ENCODE results near the gene BABAM2.
"Not testable (repeated sequence)": the region's sequence is repeated elsewhere in the genome, so short reads cannot be mapped to it uniquely, and the experiment has no call there.

Gene BABAM2

DNA sequence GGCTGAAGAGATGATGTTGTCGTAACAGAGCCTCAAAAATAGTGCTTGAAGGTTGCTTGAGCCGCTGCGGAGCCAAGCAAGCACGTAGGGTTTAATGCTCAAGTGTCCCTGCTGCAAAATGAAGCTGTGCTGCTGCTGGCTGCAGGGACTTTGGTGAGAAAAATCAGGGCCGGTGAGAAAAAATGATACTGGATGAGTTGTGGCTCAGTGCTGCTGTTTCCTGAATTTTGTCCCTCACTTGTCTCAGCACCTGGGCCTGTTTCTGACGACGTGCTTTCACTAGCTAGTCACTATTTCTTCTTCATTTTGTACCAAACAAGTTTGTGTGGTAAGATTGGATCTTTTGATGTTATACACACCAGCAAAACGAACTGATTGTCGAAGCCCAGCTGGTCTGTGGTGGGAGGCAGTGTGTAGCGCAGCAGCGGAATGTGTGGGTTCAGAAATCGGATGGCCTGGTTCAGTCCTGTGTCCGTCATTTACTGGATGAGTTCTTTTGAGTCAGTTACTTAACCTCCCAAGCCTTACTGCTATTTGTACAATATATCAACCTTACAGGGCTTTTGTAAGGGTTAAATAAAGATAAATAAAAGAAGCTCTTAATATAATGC, 329.3 kb downstream of the BABAM2 start:
- no peak for DNase-seq

DNA sequence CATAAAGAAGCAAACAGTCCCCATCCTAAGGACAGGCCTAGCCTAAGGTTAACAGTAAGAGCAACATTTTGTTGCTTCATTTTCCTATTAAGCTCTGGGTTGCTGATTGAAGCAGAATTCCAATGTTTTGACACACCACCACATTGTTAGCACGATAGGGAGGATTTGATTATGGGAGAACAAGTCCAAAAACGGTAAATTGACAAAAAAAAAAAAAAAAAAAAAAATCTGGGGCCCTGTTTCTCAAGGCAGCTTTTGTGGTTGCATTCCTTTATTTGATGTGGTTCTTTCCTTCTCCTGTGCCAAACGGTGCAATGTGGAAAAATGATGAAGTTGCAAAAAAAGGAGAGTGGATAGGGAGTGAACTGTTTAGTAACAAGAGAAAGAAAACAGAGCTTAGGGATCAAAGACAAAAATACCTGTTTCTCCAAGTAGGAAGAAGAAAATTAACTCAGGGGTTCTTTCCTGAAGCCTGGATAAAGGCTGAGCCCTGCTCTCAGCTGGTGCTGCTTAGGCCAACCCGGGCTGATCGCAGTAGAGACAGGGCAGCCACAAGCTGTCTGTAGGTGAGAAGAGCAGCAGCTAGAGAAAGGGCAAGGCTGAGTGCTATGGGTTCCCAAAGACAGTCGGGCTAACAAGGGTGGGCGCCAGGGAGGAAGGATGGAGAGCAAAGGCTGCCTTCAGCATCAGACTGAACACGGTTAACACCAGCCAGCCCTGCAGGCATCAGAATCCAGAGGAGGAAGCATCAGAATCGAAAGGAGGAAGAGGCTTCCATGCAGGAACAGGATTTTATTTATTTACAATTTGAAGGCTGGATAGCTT, 334.3 kb downstream of the BABAM2 start:
- DNase-seq: no peak

DNA sequence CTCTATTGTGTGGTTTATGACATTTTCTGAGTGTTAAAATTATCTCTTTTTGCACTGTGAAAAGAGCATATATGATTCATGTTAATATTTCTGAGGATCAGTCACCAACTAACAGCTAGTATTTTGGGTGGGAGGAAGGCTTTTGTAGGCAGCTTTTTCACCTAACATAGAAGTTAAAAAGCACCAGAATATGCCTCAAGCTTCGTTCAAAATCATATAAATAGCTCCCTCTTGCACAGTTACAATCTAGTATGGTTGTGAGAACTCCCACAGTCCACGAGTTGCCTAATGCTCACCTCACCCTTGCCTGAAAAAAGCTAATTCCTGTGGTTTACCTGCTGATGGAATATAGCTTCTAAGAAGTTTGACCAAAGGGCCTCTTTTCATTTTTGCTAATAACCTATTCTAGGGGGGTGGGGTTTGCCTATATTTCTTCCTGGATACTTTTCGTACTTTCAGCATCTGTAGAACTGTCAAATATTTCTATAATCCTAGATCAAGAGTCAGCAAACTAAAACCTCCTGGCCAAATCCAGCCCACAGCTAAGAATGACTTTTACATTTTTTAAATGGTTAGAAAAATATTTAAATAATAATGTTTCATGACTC, 335.0 kb downstream of the BABAM2 start:
- DNase-seq: no peak

DNA sequence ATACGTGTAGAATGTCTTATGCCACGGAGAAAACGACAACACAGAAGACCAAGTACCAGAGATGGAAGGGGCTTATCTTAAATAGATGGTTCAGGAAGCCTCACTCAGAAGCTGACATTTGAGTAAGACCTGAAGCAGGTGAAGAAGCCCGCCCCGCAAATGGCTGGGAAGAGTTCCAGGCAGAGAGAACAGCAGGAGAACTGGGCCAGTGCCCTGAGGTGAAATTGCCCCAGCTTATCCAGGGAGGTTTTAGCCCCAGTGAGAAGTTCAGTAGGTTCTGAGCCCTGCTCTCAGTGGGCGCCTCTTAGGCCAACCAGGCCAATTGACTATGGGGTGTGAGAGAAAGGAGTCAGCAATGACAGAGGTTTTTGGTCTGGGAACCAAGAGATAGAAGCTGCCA, 336.0 kb downstream of the BABAM2 start:
- DNase-seq: no peak

DNA sequence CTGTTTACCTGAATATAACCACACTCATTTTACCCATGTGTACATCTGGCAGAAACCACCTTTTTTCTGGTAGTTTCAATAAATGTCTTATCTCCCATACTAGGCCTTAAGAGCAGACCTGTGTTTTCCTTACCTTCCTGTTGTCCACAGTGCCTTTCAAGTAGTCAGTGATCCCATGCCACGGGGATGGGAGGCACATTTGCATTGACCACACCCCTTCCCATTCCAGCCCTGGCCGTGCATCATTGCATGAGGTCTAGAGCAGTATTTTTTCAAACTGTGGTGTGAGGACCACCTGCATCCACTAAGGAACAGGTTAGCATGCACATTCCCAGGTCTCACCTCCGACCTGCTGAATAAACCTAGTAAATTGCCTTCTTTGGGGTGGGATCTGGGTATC, 337.0 kb downstream of the BABAM2 start:
- no peak for DNase-seq

DNA sequence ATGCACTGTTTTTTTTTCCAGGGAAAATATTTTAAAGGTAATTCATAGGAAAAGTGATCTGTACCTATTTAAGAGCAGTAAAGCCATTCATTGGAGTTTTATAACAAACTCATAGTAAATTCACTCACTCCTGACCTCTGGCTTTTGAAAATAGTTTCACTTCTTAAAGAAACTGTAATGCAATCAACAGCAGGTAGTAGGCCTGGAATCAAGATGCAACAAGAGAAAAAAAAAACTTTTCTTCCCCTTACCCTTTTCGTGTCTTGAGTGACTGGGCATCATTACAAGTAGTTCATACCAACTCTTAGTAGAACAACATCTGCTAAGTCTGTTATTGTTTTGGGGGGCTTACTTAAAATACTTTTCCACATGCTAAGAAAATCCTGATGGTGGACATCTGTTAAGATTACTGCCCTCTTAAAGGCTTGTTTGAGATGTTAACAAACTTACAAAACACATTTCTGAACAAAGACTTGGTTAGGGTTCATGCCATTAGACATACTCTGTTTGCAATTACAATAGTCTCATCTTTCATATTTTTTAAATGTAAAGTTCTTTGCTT, 338.0 kb downstream of the BABAM2 start:
- no peak for DNase-seq

DNA sequence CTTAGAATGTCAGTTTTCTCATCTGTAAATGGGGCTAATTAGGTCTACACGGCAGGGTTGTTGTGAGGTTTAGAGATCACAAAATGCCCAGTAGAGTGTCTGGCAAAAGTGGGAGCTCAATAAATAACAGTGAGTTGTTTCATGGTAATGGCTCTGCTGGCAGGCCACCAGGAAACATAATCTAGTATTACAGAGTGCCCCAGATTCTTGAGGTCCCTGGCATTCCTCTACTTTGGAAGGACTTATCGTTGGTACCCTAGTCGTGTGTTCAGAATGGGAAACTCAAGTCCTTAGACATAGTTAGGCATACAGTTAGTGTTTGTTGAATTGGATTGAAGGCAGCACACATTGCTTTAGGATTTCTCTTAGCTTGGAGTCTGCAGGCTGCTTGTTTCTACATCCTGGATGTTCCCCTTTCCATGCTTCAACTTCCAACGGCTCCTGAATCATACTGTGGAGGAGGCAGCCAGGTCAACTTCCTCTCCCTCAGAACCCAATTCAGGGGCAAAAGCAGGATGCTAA, 340.6 kb downstream of the BABAM2 start:
- no peak for DNase-seq

DNA sequence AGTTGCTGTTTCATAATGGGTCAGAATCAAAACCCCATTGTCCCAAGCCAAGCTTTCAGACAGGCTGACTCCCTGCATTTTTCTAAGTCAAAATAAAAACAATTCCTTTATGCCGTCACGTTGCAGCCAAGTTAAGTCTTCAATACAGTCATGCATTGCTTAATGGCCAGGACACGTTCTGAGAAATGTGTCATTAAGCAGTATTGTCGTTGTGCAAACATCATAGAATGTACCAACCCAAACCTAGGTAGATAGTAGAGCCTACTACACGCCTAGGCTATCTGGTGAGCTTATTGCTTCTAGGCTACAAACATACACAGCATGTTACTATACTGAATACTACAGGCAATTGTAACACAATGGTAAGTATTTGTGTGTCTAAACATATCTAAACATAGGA, 341.8 kb downstream of the BABAM2 start:
- no peak for DNase-seq

DNA sequence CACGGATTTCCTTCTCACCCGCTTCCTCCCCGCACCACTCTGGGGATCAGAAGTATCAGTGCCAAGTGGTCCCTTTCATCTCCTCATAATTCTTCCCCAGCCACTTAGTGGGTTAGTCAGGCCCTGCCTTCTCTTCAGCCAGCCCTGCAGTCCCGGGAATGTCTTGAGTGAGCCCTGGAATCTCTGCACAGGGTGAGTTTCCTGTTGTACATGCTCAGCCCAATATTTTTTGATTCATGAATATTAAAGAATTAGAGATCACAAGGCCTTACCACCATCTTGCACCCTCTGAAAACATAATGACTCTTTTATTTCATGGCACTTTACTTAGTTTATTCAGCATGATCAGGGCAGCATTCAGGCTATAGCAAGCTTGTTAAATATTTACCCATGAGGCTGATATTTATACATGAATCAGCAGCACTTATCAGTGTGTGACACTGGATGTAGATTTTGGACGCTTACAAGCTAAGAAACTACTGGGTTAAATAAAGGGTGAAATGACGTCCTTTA, 342.7 kb downstream of the BABAM2 start:
- DNase-seq: no peak

DNA sequence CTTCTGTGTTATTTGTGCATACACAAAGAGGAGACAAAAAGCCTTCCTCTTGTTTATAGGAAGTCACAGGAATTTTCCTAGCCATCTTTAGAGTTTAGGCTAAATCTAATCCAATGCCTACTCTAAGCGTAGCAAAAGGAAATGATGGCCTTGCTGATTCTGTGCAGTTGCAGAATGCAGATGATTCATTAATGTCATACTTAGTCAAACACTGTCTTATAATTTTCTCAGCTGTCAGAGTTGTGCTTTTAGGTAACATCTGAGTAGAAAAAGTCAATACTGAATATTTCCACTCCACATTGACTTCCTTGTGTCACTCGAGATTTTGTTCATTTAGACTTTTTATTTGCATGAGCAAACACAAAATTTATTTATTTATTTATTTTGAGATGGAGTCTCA, 344.3 kb downstream of the BABAM2 start:
- no peak for DNase-seq

DNA sequence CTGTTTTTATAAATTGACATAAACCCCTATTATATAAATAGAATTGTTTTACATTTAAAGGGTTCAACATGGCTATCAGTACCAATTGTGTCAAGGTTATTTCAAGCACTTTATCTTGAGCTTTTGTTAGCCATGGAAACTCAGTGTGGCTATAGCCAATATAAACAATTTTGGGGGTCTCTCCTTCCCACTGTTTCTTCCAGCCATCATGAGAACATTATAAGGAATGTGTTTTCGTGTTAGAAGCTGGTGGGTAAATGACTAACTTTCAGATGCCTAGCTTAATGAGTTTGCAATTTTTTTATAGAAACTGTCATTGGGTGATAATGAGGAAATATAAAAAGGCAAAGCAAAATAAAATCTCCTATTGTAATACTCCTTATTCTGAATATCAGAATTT, 348.7 kb downstream of the BABAM2 start:
- no peak for DNase-seq

DNA sequence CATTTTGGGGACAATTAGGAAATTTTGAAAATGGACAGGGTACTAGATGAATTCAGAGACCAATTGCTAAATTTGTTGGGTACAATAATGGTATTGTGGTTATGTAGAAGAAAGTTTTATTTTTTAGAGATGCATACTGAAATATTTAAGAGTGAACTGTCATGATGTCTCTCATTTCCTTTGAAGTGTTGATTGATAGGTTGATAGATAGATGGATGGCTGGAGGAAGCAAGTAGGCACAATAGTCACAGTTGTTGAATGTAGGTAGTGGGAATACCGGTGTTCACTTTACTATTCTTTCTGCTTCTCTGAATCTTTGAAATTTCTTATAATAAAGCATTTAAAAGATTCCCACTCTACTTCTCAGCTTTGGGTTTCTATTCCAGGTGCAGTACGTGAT, 350.4 kb downstream of the BABAM2 start:
- DNase-seq: no peak

DNA sequence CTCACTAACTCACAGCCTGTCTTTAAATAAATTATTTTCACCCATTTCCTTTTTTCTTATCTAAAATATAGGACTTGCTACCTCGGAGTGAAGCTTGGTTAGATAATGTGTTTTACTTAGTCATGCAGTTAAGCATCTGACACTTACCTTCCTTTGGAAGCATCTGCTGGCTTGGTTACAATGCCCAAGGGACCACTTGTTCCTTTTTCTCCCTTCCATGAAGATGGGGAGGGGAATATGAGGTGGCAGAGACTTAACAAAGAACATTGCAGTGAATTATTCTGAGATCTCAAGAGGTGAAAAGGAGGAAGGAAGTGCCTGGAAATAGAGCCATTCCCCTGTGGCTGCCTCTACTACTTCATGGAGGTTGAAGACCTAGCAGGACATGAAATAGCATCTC, 356.8 kb downstream of the BABAM2 start:
- no peak for DNase-seq

DNA sequence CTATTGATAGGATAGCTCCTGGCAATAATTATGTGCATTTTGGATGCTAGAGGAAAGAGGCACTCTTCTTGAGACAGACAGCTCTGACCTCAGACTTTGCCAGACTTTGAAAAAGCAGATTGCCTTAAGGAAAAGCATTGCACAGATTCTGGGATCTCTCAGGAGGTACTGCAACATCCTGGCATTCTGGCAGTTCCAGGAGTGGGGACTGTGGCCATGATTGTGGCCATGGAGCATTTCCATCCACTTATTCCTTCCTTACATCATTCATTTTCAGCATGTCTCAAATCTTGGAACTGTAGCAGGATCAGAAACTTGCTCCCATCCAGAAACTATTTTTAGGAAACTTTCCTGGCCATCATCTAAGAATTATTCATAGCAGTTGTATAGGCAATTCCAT, 357.2 kb downstream of the BABAM2 start:
- no peak for DNase-seq

DNA sequence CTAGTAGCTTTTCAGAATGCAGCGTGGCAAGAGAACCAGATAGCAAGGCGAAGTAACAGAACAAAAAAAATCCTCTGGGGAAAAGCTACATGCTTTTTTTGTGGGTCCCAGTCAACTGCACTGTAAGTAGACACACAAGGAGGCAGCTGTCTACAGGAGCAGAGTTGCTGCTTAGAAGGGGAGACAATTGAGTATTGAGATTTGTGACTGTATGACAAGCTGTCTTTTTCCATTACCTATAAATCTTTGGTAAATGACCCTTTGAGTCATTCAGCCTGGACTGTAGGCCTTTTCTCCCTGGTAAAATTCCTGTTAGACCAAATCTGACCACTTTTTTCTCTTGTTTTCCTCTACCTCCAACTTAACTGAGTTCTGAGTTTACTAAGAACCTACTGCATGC, 358.0 kb downstream of the BABAM2 start:
- DNase-seq: no peak

DNA sequence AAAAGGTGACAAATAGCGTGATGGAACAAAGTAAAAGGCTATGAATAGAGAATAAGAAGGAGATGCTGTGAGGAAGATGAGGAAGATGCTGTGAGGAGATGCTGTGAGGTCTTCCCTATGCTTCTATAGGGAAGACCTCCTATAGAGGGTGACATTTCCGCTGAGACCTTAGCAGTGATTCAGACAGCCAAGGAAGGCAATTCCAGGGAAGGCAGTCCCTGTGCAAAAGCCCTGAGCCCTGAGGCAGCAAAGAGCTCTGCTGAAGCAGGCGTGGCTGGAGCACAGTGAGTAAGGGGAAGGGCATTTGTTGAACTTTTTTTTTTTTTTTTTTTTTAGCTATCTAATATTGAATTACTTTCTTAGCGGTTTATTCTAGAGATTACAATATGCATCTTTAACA, 359.5 kb downstream of the BABAM2 start:
- no peak for DNase-seq

DNA sequence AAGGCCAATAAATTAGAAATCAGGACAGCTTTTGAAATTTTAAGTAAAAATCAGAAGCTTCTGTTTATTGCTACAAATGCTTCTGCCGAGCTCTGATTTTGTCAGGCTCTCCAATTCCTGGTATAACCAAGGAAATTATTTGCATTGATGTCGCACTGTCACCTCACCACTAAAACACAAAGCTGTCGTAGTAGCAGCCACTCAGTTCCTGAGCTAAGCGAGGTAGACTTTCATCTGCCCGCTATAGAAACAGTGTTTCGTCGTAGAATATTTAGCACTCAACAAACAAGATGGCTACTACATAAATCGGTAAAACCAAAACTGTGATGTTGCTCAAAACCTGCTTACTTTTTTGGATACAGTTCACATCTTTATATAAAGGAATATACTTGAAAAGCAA, 360.8 kb downstream of the BABAM2 start:
- DNase-seq: peak; percentile 5

DNA sequence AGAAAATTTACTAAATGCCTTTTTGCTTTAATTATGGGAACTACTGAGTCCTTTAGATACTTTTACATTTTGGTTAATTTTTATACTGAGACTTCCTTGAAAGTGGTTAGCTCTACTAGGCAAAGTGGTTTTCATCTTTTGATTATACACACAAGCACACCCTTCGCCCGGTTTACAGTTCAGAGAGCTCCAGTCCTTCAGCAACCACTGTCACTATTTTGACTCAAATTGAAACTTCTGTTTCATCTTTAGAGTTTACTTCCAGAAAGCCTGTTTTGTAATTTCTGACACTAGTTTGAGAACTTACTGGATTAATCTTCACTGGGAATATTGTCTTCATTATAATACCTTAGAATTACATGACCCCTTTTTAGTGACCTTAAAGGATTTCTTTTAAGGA, 361.8 kb downstream of the BABAM2 start:
- peak; percentile 36 for DNase-seq

DNA sequence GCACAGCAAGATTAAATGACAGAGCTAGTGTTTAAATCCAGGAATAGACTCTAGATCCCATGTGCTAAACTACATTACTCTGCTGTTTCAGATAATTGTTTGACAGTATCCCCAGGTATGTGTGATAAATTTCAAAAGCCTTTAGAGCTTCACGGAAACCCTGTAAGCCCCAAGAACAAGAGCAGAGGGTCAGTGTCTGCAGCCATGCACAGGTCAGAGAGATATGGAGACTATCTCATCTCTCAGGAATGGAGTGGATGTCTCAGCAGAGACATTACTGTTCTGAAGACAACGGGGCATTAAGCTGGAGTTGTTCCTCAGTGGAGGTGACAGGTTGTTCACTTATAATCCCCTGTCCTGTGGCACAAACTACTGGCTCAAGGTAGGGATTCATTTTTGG, 363.0 kb downstream of the BABAM2 start:
- DNase-seq: no peak

DNA sequence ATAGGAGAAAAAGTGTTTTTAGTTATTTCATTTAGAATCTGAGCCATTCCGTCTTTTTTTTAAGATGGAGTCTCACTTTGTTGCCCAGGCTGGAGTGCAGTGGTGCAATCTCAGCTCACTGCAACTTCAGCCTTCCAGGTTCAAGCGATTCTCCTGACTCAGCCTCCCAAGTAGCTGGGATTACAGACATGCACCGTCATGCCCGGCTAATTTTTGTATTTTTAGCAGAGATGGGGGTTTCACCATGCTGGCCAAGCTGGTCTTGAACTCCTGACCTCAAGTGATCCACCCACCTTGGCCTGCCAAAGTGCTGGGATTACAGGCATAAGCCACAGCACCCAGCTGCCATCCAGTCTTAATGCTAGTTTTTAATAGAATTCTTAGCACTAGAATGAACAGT, 364.7 kb downstream of the BABAM2 start:
- DNase-seq: not testable (repeated sequence)

DNA sequence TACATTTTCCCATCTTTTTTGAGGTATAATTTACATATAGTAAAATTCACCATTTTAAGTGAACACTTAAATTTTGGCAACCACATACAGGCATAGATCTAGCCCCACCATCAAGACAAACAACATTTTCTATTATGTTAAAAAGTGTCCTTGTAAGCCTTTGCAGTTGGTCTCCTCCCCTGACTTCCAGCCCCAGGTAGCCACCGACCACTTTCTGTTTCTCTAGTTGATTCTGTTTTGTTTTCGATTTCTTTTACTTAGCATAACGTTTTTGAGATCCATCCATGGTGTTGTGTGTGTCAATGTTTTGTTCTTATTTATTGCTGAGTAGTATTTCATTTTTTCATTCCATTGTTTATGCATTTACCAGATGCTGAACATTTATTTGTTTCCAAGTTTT, 366.7 kb downstream of the BABAM2 start:
- DNase-seq: no peak

DNA sequence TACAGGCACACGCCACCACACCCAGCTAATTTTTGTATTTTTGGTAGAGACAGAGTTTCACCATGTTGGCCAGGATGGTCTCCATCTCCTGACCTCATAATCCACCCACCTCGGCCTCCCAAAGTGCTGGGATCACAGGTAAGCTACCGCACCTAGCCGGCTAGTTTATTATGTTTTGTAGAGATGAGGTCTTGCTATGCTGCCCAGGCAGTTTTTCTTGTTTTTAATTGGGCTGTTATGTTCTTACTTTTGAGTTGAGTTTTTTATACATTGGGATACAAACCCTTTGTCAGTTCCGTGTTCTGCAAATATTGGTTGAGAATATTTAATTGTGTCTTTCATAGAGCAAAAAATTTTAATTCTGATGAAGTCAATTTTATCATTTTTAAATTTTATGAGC, 368.7 kb downstream of the BABAM2 start:
- not testable (repeated sequence) for DNase-seq

DNA sequence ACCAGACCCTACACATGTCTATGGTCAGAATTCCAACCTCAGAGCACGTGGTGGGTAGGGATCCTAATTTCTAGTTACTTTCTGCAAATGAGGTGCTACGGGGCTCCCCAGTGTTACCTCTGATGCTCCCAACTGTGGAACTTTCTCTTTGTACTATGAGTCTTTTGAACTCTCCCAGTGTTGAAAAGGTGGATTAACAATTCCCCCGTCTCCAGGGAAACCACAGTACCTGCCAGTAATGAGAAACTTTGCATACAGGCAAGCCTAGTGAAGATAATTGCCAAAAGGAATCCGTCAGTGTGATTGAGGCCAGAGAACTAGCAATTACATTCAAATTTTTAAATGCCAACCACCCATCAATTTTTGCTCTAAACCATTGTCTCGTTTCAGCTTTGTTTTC, 373.2 kb downstream of the BABAM2 start:
- DNase-seq: no peak

DNA sequence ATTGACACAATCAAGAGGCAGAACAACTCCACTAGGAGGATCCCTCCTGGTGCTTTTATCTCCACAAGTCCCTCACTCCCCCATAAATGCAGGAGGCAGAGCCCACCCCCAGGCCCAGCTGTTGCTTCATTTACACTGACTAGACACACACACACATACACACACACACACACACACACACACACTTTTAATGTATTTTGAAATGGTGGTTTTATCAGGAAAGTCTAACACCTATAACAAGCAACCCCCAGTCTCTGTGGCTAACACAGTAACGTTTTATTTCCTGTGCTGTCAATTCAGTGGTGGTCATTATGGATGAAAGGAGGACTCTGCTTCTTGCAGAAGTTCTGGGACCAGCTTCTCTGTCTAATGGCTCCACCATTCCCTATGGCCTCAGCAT, 376.8 kb downstream of the BABAM2 start:
- DNase-seq: no peak
